H9 (cell line): ENCODE results near the gene ERC1. TPM values are rescaled to one million over a fixed set of nuclear protein-coding genes. Genes with fewer than 3 reads are reported as not detected.

Experiments
- DNase-seq: peaks from one replicate; pipeline ENCODE4 v3.0.0-alpha.2; 2017
- H2AFZ ChIP-seq: one replicate; pipeline ENCODE4 v1.6.1; 2013; ENCODE audit warnings: mild to moderate bottlenecking, low read length, control low read depth, moderate library complexity
- H2AK5ac ChIP-seq: 2 replicates; pipeline ENCODE4 v1.6.1; 2013; ENCODE audit warnings: low read length, control low read depth, mixed read lengths; ENCODE audit not compliant: insufficient read length
- H2BK120ac ChIP-seq: one replicate; pipeline ENCODE4 v1.6.1; 2013; ENCODE audit warnings: low read depth, mild to moderate bottlenecking, low read length, control low read depth, inconsistent platforms; ENCODE audit not compliant: poor library complexity, severe bottlenecking
- H2BK12ac ChIP-seq: 2 replicates; pipeline ENCODE4 v1.6.1; 2013; ENCODE audit warnings: low read length, control low read depth, mixed read lengths, low read depth; ENCODE audit not compliant: insufficient read length
- H2BK15ac ChIP-seq: 2 replicates; pipeline ENCODE4 v1.6.1; 2013; ENCODE audit warnings: low read depth, low read length, control low read depth
- H2BK20ac ChIP-seq: one replicate; pipeline ENCODE4 v1.6.1; 2013; ENCODE audit warnings: low read depth, mild to moderate bottlenecking, low read length, control low read depth, inconsistent platforms; ENCODE audit not compliant: poor library complexity, severe bottlenecking
- H2BK5ac ChIP-seq: 2 replicates; pipeline ENCODE4 v1.6.1; 2013; ENCODE audit warnings: low read length, control low read depth, mixed read lengths; ENCODE audit not compliant: insufficient read length
- H3K14ac ChIP-seq: 2 replicates; pipeline ENCODE4 v1.6.1; 2013; ENCODE audit warnings: low read length, control low read depth; ENCODE audit not compliant: insufficient read depth
- H3K18ac ChIP-seq: 2 replicates; pipeline ENCODE4 v1.6.1; 2013; ENCODE audit warnings: low read depth, mild to moderate bottlenecking, mixed read lengths, low read length, control low read depth; ENCODE audit not compliant: insufficient read length
- H3K23ac ChIP-seq: 2 replicates; pipeline ENCODE4 v1.6.1; 2013; ENCODE audit warnings: low read length, control low read depth, mixed read lengths, low read depth; ENCODE audit not compliant: insufficient read length
- H3K23me2 ChIP-seq: 2 replicates; pipeline ENCODE4 v1.6.1; 2013; ENCODE audit warnings: low read depth, mild to moderate bottlenecking, mixed read lengths, low read length, control low read depth; ENCODE audit not compliant: insufficient read length, poor library complexity, severe bottlenecking
- H3K27ac ChIP-seq: 2 replicates; pipeline ENCODE4 v1.5.1; 2013; ENCODE audit warnings: low read length, control low read depth, mixed read lengths, low read depth; ENCODE audit not compliant: insufficient read length
- H3K27me3 ChIP-seq: 2 replicates; pipeline ENCODE4 v1.6.1; 2013; ENCODE audit warnings: low read length, control low read depth, inconsistent platforms; ENCODE audit not compliant: insufficient read depth
- H3K4ac ChIP-seq: 2 replicates; pipeline ENCODE4 v1.6.1; 2013; ENCODE audit warnings: low read depth, mild to moderate bottlenecking, control low read depth, inconsistent platforms, low read length, moderate library complexity
- H3K4me1 ChIP-seq: 2 replicates; pipeline ENCODE4 v1.6.1; 2013; ENCODE audit warnings: low read length, control low read depth, inconsistent platforms; ENCODE audit not compliant: insufficient read depth
- H3K4me2 ChIP-seq: 2 replicates; pipeline ENCODE4 v1.6.1; 2013; ENCODE audit warnings: low read length, control low read depth, mixed read lengths; ENCODE audit not compliant: insufficient read length, insufficient read depth
- H3K56ac ChIP-seq: 2 replicates; pipeline ENCODE4 v1.6.1; 2013; ENCODE audit warnings: low read depth, mild to moderate bottlenecking, mixed read lengths, low read length, control low read depth; ENCODE audit not compliant: insufficient read length
- H3K79me1 ChIP-seq: 2 replicates; pipeline ENCODE4 v1.6.1; 2013; ENCODE audit warnings: low read depth, mild to moderate bottlenecking, moderate library complexity, low read length, control low read depth, inconsistent platforms; ENCODE audit not compliant: insufficient read depth, poor library complexity, severe bottlenecking
- H3K79me2 ChIP-seq: 2 replicates; pipeline ENCODE4 v1.6.1; 2013; ENCODE audit warnings: low read length, control low read depth, inconsistent platforms; ENCODE audit not compliant: insufficient read depth
- H3K9ac ChIP-seq: 2 replicates; pipeline ENCODE4 v1.6.1; 2013; ENCODE audit warnings: low read length, control low read depth, mixed read lengths; ENCODE audit not compliant: insufficient read length; ENCODE audit errors: extremely low read depth
- H3K9me3 ChIP-seq: one replicate; pipeline ENCODE4 v1.6.1; 2013; ENCODE audit warnings: low read depth, low read length, inconsistent platforms; ENCODE audit not compliant: control insufficient read depth
- H3T11ph ChIP-seq: one replicate; pipeline ENCODE4 v1.6.1; 2013; ENCODE audit warnings: mild to moderate bottlenecking, low read length, control low read depth, inconsistent platforms
- H4K20me1 ChIP-seq: one replicate; pipeline ENCODE4 v1.6.1; 2013; ENCODE audit not compliant: control insufficient read depth, insufficient read length, insufficient read depth
- H4K5ac ChIP-seq: 2 replicates; pipeline ENCODE4 v1.6.1; 2013; ENCODE audit warnings: low read depth, mild to moderate bottlenecking, mixed read lengths, low read length, control low read depth; ENCODE audit not compliant: insufficient read length
- H4K8ac ChIP-seq: replicated peaks from 2 replicates; pipeline ENCODE4 v1.6.1; 2013; ENCODE audit warnings: low read length, control low read depth, mixed read lengths, low read depth; ENCODE audit not compliant: insufficient read length
- H4K91ac ChIP-seq: 2 replicates; pipeline ENCODE4 v1.6.1; 2013; ENCODE audit warnings: low read depth, mild to moderate bottlenecking, moderate library complexity, mixed read lengths, low read length, control low read depth; ENCODE audit not compliant: insufficient read length
- H3K27ac Mint-ChIP-seq, 3 experiments: 2 replicates in 2 of 3; 3 replicates in 1 of 3; pipeline ENCODE4 v1.8.0; 2020 to 2021; ENCODE audit warnings: mixed read lengths in 3 of 3, mild to moderate bottlenecking in 1 of 3, moderate library complexity in 1 of 3
- H3K27me3 Mint-ChIP-seq: 2 replicates; pipeline ENCODE4 v1.8.0; 2021; ENCODE audit warnings: low read depth, mild to moderate bottlenecking, moderate library complexity, mixed read lengths
- H3K36me3 Mint-ChIP-seq, 3 experiments: 2 replicates in 2 of 3; 3 replicates in 1 of 3; pipeline ENCODE4 v1.8.0; 2020 to 2021; ENCODE audit warnings: low read depth in 3 of 3, mixed read lengths in 3 of 3; ENCODE audit not compliant: insufficient read depth in 1 of 3
- H3K4me1 Mint-ChIP-seq, 2 experiments: 2 replicates each; pipeline ENCODE4 v1.8.0; 2020; ENCODE audit warnings: mixed read lengths in 2 of 2
- H3K4me3 Mint-ChIP-seq, 2 experiments: 2 replicates in 1 of 2; 3 replicates in 1 of 2; pipeline ENCODE4 v1.8.0; 2020 to 2021; ENCODE audit warnings: mild to moderate bottlenecking in 2 of 2, mixed read lengths in 2 of 2, moderate library complexity in 1 of 2
- H3K9me3 Mint-ChIP-seq, 2 experiments: 2 replicates in 1 of 2; 3 replicates in 1 of 2; pipeline ENCODE4 v1.8.0; 2020; ENCODE audit warnings: mild to moderate bottlenecking in 2 of 2, mixed read lengths in 2 of 2, moderate library complexity in 1 of 2
- CTCF ChIP-seq: fragments of 200-600 bp; sonication (generic); conservative IDR thresholded peaks from 3 replicates; pipeline ENCODE4 v1.8.0; 2021; ENCODE audit warnings: antibody characterized with exemption, mild to moderate bottlenecking
- WGBS: extraction: QIAGEN DNeasy Blood & Tissue Kit; methylation state at CpG from one replicate; pipeline ENCODE4 v1.1.7; 2013; ENCODE audit warnings: missing lambda C conversion rate, low lambda C conversion rate, mixed read lengths; ENCODE audit not compliant: insufficient read length; ENCODE audit errors: extremely low coverage; 5-methylcytosine and 5-hydroxymethylcytosine counted together
- total RNA-seq: library from RNA; stranded (reverse); gene quantifications from 2 replicates; pipeline ENCODE4 v1.2.1, GENCODE V29; 2021

The ERC1 gene
- total RNA-seq, 1 experiment from 2014 or later = 51.2 TPM

- Histone ChIP-seq H3K56ac (no peak overlapping the region), H2BK120ac (no peak overlapping the region), H4K8ac (no peak overlapping the region), H3K4ac (no peak overlapping the region), H3K79me2 (no peaks in the 10 kb centered on the region), H2BK15ac (no peak overlapping the region), H2BK12ac (no peak overlapping the region), H4K91ac (no peak overlapping the region), H3K27ac (no peak overlapping the region), H2BK5ac (no peak overlapping the region), H3K14ac (no peak overlapping the region), H4K5ac (no peak overlapping the region), H2AK5ac (no peak overlapping the region), H3K4me1 (no peaks in the 10 kb centered on the region), H2AFZ (no peak overlapping the region), H3T11ph (no peak overlapping the region), H2BK20ac (no peak overlapping the region), H3K79me1 (no peaks in the 10 kb centered on the region), H3K4me2 (no peak overlapping the region), H3K23ac (no peak overlapping the region), H3K27me3 (no peaks in the 10 kb centered on the region), H3K9ac (no peak overlapping the region), H3K18ac (no peak overlapping the region), H3K9me3 (no peaks in the 10 kb centered on the region), H3K23me2 (no peaks in the 10 kb centered on the region), H4K20me1 (no peaks in the 10 kb centered on the region)
- Mint-ChIP-seq H3K36me3 (peaks cover 2 to 12% (median 6%) of the 10 kb centered on the region in 3 experiments; a peak in 4 of 7 replicates), H3K9me3 (peaks cover 0 to 4% of the 10 kb centered on the region in 2 experiments; a peak in 2 of 5 replicates), H3K4me1 (no peaks in the 10 kb centered on the region), H3K4me3 (no peak overlapping the region), H3K27me3 (no peaks in the 10 kb centered on the region; the same call in 1 of the 2 replicates), H3K27ac (peak overlapping the region in 1 of 3 experiments; percentile 87; a peak in 1 of 7 replicates)
- no peak for TF ChIP-seq CTCF
- WGBS = no CpG with 5 or more reads among the region's 13 CpGs
- peak; percentile 28 for DNase-seq
Measured at GRCh38 chr12:1502831-1503230, 511.8 kb downstream of the ERC1 start.
